Ramos (cell line): ENCODE data around the gene LMO1.

Experiments used
- in situ Hi-C: fragments of 300-500 bp; cut with MboI; formaldehyde crosslinking; loops from one replicate; pipeline ENCODE4 v1.14.3; 2022; ENCODE audit warnings: low sequenced_read_pairs; ENCODE audit not compliant: unreplicated experiment

Gene LMO1

GRCh38 chr11:8213376-8213775 is 50.3 kb downstream of the LMO1 start:
- in situ Hi-C loops = no loop called here

- in situ Hi-C loops = no loop called here
These were observed 54.4 kb downstream of the LMO1 start for GRCh38 chr11:8209208-8209807.

GRCh38 chr11:8207080-8208000 is 56.3 kb downstream of the LMO1 start:
- in situ Hi-C loops = no loop called here

GRCh38 chr11:8206251-8207079 is 57.2 kb downstream of the LMO1 start:
- in situ Hi-C loops = no loop called here

GRCh38 chr11:8205566-8205965 is 58.1 kb downstream of the LMO1 start:
- in situ Hi-C loops = no loop called here

GRCh38 chr11:8204596-8204995 is 59.1 kb downstream of the LMO1 start:
- in situ Hi-C loops = no loop called here

- in situ Hi-C loops = no loop called here
These were observed 59.7 kb downstream of the LMO1 start for GRCh38 chr11:8204025-8204424.

GRCh38 chr11:8203414-8203715 is 60.3 kb downstream of the LMO1 start:
- in situ Hi-C loops = no loop called here

GRCh38 chr11:8202516-8203413 is 60.9 kb downstream of the LMO1 start:
- in situ Hi-C loops = no loop called here

GRCh38 chr11:8201644-8202365 is 61.9 kb downstream of the LMO1 start:
- in situ Hi-C loops = no loop called here

- in situ Hi-C loops = no loop called here
These were observed 64.0 kb downstream of the LMO1 start for GRCh38 chr11:8199676-8200075.

- in situ Hi-C loops = no loop called here
These were observed 66.9 kb downstream of the LMO1 start for GRCh38 chr11:8196749-8197148.

GRCh38 chr11:8194956-8195355 is 68.7 kb downstream of the LMO1 start:
- in situ Hi-C loops = no loop called here

GRCh38 chr11:8192896-8193209 is 70.8 kb downstream of the LMO1 start:
- in situ Hi-C loops = no loop called here

GRCh38 chr11:8192016-8192895 is 71.4 kb downstream of the LMO1 start:
- in situ Hi-C loops = no loop called here

- in situ Hi-C loops = no loop called here
These were observed 73.2 kb downstream of the LMO1 start for GRCh38 chr11:8190431-8190830.

- in situ Hi-C loops = no loop called here
These were observed 77.2 kb downstream of the LMO1 start for GRCh38 chr11:8186429-8186828.

- in situ Hi-C loops = no loop called here
These were observed 80.6 kb downstream of the LMO1 start for GRCh38 chr11:8183111-8183510.

- in situ Hi-C loops = no loop called here
These were observed 83.2 kb downstream of the LMO1 start for GRCh38 chr11:8180469-8180868.
